GDM1 (cell line): ENCODE data around the gene DEPDC4.
"Not testable (repeated sequence)": the region's sequence is repeated elsewhere in the genome, so short reads cannot be mapped to it uniquely, and the experiment has no call there.

Experiments
- DNase-seq: peaks from one replicate; lab custom pipeline; 2025; lab: John Stamatoyannopoulos, UW

DEPDC4 gene

DNA sequence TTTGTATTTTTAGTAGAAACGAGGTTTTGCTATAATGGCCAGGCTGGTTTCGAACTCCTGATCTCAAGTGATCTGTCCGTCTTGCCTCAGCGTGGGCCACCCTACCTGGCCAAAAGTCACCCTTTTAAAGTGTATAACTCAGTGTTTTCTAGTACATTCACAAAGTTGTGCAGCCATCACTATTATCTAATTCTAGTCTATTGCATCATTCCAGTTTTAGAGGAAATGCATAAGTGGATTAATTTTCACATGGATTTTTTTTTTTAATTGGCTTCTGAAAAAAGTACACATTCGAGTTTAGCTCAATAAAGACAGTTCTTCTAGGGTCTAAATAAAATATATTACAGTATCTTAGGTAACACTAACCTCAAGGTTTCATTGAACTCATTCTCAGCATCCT, 3.7 kb downstream of the DEPDC4 start:
- DNase-seq = no peak

DNA sequence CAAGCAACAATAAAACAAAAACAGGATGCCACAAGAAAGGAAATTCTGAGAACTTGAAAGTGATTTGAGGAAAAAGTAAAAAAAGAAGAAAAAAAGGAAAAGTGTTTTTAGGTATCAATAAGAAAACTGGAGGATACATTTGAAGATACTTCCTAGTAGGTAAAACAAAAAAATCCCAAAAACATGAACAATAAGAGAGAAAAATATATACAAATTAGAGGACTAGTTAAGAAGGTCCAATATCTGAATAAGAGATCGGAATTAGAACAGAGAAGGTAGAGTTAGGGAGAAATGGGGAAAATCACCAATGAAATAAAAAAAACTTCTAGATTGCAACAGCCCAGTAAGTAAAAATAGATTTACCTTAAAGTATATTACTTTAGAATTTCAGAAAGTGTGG, 8.8 kb downstream of the DEPDC4 start:
- no peak for DNase-seq

DNA sequence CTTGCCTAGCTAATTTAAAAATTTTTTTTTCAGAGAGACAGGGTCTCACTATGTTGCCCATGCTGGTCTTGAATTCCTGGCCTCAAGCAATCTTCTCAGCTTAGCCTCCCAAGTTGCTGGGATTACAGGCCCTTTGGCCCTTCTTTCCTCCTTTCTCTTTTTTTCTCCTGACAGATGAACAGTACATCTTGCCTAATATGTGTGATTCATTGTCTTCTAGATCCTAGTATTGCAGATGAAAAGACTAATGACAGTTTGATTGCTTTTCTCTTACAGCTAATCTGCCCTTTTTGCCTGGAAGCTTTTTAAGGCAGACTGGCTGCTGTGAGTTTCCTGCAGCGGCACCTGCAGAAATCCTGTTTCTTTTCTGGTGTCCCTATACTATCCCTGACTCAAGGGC, 12.0 kb downstream of the DEPDC4 start:
- no peak for DNase-seq

DNA sequence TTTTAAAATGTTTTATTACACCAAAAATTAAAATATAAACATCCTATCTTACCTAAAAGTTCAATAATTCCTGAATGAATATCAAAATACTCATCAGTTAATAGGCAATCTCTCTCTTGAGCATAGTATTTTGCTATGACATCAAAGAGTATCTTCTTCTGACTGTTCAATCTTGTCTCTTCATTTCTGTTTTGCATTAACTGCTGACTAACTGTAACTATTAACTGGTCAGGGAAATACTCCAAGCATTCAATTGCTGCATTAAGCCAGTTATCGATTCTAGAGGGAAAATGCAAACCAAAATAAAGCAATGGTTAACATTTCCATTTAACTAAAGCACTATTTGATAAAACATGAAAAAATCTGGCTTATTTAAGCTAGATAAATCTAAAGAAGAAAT, 13.4 kb downstream of the DEPDC4 start:
- no peak for DNase-seq

DNA sequence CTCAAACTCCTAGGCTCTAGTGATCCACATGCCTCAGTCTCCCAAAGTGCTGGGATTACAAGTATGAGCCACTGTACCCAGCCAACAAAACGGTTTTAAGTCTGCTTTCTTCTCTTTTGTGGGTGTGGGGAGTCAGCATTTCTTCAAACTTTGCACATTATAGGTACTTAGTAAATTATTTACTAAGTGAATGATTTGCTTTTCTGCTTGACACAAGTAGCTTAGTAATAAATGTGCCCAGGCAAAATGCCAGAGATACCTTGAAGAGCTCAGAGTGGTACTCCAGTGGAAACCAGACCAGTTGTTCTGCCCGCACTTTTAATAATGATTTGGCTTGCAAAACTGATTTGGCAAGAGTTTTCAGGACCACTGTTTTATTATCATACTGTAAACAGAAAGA, 15.0 kb downstream of the DEPDC4 start:
- no peak for DNase-seq

DNA sequence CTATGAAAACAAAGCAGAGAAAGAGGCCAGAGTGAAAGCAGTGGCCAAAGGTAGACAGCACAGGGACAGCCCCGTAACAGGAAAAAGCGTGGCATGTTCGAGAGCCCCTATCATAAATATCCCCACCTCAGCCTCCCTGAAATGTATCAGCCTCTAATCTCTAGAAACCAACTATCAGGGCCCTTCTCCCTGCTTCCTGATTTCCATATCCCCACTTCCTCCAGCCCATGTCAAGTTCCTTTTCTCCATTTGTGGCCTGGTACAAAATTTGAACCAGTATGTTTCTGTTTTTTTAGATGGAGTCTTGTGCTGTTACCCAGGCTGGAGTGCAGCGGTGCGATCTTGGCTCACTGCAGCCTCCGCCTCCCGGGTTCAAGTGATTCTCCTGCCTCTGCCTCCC, 16.9 kb downstream of the DEPDC4 start:
- DNase-seq = peak; percentile 42

DNA sequence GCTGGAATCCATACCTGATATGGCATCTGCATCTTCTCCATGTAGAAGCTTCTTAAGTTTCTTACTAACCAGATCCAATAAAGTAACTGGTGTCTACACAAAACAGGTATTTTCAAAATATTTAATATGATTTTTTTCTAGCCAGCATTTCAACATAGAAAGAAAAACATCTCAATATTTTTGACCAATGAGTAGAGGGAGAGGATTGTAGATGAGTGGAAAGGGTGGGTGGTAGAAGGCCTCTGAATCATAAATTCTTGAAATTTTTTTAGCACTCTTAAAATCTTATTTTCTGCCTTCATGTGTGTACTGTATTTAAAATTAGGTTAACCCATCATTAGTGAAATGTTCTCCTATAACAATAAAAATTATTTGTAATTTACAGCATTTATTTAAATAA, 18.0 kb downstream of the DEPDC4 start:
- no peak for DNase-seq

DNA sequence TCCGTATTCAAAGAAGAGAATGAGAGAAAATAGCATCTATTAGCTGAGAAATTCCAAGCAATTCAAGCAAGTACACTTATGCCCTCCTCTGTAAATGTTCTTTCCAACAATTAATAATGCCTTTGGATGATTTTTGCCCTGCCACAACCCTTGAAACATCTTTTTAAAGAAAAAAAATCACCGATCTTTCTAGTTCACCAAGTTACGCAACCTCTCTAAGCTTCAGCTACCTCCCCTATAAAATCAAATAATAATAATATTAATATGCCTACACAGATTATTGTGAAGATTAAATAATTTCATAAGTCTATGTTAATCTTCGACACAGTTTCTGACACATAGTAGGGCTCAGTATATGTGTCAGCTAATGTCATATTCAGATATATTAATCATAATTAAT, 19.1 kb downstream of the DEPDC4 start:
- no peak for DNase-seq

DNA sequence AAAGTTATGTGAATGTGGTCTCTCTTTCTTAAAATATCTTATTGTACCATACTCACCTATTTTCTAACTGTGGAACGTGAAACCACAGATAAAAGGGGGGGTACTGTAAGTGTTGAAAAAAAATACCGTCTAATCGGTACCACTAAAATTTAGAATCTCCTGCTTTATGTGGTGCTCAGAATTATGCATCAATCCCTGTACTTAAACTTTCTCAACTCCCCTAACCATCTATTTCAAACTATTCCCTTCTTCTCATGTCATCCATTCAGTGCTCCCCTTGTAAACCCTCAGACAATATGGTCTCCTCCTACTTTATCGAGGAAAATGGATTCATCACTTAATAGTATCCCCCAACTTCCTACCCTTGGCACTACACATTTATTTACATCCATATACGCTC, 23.7 kb downstream of the DEPDC4 start:
- DNase-seq = no peak

DNA sequence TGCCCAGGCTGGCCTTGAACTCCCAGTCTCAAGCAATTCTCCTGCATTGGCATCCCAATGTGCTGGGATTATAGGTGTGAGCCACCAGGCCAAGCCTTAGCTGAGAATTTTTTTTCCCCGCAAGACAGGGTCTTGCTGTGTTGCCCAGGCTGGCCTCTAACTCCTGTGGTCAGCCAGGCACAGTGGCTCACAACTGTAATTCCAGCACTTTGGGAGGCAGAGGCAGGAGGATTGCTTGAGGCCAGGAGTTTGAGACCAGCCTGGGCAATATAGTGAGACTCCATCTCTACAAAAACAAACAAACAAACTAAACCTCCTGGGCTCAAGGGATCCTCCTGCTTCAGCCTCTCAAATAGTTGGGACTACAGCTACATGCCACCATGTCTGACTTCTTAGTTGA, 27.3 kb downstream of the DEPDC4 start:
- no peak for DNase-seq

DNA sequence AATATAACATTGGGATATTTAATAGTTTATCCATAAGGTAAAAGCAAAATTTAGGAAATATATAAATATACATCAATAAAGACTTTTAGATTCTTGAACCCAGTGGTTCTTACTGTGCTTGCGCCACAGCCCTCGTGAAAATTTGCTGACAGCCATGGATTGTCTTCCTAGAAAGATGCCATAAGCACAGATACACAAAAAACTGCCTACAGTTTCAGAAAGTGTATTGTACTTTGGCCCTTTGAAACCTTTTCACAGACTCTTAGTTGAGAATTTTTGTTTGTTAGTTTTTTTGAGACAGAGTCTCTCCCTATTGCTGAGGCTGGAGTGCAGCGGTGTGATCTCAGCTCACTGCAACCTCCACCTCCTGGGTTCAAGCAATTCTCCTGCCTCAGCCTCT, 28.1 kb downstream of the DEPDC4 start:
- DNase-seq = no peak

DNA sequence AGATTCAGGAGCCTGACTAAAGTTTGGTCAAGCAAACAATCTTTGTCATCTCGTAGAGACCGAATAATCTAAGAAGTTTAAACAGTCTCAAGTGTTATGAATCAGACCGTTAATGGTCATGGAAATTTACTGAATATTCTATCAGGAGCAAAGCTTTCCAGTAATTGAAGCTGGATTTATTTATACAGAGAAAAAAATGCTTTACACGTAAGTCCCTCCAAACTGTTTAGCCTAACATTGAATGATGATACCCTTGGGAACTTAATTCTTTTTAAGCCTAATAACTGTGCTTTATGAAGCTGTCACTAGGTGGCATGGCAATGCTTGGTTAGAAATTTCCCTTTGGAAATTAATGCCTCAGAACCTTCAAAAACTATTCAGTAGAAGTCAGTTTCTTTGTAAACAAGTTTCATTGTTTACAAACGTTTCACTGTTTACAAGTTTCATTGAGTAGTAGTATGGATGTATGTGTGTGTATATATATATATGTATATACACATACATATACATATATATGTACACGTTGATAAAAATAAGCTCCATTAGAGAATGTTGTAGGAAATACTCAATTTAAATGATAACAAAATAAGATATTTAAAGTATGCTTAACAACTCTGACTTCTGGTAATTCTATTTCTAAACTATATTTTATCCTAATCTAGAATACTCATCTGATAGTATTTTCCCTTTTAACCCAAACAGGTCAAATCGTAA, 32.1 kb downstream of the DEPDC4 start:
- DNase-seq = no peak

DNA sequence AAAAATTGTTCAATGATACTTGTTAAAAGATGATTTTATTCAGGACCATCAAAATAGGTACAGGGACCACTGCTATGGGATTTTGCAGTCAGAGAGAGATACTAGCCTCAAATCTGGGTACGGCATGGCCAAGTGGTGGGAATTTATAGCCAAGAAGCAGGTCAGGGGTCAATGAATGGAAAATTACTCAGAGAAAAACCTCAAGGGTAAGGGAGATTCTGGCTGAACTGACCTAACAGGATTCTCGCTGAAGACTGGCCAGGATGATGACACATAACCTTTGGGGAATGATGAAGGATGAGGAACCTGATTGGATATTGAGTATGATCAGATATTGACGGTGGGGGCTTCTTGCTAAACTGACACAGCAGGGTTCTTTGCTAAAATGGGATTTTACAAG, 32.7 kb downstream of the DEPDC4 start:
- no peak for DNase-seq

DNA sequence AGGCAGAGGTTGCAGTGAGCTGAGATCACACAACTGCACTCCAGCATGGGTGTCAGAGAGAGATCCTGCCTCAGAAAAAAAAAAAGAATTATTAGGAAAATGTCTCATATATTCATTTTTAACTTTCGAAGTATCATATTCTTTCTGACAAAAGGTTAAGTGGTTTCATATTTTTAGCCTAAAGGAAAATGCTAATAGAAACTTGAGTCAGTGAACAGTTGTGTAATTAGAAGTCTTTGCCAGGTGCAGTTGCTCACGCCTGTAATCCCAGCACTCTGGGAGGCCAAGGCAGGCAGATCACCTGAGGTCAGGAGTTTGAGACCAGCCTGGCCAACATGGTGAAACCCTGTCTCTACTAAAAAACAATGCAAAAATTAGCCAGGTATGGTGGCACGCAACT, 35.0 kb downstream of the DEPDC4 start:
- DNase-seq = not testable (repeated sequence)

DNA sequence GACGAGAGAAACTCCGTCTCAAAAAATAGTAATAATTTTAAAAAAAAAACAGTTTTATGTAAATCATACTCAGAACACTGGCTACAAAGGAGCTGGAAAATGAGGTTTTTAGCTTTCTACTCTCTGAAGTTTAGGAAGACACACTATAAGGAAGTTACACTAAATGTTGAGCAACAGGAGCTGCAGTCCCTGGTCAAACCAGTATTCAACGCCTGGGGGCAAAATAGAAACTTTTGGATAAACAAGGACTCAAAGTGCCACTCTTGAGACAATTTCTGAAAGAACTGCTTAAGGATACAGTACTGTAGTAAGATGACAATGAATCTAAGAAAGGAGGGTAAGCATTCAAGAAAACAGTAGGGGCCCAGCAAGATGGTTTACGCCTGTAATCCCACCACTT, 37.0 kb downstream of the DEPDC4 start:
- DNase-seq = no peak

DNA sequence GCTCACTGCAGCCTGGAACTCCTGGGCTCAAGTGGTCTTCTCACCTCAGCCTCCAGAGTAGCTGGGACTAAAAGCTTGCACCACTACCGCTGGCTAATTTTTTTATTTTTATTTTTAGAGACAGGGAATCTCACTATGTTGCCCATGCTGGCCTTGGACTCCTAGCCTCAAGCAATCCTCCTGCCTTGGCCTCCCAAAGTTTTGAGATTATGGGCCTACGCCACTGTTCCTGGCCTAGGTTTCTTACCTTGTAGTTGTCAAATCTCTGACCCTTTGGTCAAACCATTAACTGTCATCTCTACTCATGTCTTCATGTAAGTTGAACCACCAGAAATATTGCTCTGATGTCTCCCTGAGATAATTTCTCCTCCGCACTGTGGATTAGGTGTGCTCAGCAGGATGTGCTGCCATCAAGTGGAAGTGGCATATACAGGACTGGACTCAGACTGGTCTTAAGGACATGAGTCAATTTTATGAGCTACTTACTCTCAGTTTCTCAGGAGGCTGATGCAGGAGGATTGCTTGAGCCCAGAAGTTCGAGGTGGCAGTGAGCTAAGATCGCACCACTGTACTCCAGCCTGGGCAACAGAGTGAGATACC, 37.7 kb downstream of the DEPDC4 start:
- no peak for DNase-seq

DNA sequence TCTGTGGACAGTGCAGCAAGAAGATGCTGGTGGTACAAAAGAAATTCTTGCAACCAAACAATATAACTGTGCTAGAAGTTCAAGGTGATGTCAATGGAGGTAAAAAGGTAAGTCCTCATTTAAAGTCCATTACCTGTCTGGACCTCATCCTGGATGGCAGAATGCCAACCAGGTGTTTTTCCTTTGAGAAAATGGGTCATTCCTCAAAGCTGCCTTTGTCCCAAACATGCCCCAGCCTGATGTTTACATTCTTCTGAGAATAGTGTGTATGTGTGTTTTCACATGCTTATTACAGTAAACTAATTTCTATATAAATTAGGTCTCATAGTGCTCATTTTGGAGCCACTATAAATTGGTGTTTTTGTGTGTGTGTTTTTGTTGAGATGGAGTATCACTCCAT, 41.4 kb downstream of the DEPDC4 start:
- no peak for DNase-seq

DNA sequence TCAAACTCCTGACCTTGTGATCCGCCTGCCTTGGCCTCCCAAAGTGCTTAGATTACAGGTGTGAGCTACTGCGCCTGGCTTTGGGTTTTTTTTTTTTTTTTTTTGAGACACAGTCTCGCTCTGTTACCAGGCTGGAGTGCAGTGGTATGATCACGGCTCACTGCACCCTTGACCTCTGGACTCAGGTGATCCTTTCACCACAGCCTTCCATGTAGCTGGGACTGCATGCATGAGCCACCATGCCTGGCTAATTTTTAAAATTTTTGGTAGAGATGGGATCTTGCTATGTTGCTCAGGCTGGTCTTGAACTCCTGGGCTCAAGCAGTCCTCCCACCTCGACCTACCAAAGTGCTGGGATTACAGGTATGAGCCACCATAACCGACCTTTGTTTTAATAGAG, 44.7 kb downstream of the DEPDC4 start:
- DNase-seq = not testable (repeated sequence)

DNA sequence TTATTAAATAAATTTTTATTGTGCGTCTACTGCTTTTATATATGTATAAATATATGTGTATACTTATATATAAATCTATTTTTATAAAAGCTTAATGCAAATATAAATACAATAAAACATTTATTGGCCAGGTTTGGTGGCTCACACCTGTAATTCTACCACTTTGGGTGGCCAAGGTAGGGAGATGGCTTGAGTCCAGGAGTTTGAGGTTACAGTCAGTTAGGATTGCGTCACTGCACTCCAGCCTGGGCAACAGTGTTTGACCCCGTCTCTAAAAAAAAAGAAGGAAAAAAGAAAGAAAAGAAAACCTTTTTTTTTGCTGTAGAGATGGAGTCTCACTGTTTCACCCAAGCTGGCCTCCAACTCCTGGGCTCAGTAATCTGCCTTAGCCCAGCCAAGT, 45.4 kb downstream of the DEPDC4 start:
- no peak for DNase-seq

DNA sequence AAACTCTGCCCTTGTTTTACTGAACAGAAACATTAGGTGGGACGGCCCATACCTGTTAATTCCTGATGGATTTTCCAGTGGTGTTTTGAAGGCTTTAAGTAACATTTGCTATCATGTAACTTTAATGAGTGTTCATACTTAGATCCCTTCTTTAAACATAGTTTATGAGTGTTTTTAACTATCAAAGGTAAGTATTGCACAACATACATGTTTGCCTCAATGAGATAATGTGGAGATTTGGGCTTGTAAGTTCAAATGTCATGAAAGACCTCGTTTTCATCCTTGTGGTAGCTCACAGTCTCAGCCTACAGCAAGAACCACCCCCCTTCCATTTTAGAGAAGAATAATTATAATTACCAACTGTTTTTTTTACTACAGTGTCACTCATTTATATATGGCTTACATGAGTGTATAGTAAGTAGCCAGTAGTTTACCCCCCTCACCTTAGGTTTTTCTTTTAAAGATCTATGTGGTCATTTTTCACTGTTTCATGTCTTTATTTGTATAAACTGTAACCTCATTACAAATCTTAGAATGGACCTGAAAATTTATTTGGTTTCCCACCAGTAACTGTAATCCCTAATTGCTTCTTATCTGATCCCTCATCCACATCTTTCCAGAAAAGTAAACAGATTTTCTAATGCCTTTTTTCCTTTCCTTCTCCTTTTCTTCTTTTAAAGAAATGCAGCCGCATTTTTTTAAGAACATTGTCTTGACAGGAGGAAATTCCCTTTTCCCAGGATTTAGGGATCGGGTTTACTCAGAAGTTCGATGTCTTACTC, 47.4 kb downstream of the DEPDC4 start:
- DNase-seq = no peak

DNA sequence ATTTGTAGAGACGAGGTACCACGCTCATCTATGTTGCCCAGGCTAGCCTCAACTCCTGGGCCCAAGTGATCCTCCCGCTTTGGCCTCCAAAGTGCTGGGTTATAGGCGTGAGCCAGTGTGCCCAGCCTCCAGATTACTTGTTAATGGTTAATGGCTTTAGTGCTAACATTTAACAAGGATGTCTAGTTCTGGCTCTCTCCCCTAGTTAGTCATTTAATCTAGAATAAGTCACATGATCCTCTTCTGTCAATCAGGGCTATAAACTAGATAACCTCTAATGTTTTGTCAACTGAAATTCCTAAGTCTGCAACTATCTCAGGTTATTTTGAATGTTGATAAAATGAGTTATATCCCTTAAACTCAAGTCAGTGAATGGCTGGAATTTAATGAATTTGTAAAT, 50.5 kb downstream of the DEPDC4 start:
- no peak for DNase-seq

DNA sequence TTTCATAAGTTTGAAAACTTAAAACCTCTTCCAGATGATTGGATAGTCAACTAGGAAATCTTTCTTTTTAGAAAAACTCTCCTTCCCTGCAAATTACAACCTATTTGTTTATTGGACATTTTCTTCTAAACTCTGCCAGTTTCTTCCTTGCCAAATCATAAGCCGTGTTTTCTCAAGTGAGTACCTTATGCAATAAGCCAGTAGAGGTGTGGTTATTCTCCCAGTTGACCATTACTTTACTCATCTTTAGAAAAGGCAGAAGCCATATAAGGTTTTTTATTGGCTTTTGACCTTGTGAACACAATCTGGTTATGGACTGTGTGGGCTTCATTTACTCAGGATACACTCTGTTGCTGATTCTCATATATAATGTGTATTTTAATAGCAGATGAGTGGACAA, 51.7 kb downstream of the DEPDC4 start:
- DNase-seq = no peak

DNA sequence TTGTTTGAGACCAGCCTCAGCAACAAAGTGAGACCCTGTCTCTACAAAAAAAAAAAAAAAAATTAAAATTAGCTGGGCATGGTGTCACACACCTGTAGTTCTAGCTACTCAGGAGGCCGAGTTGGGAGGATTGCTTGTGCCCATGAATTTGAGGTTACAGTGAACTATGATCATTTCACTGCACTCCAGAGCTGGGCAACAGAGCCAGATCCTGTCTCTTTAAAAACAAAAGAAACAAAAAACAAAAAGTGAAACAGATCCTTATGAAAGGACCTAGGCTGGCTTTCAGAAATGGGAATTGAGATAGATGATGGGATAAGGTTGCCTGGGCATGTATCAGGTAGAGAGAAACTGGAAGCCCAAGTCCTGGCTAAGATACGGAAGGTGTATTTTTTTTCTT, 52.4 kb downstream of the DEPDC4 start:
- DNase-seq = no peak
